Fibroblast of lung (primary cell): ENCODE results near the gene NKAIN2. TPM values are rescaled to one million over a fixed set of nuclear protein-coding genes. Genes with fewer than 3 reads are reported as not detected.

ENCODE experiments used
- DNase-seq, 2 donors: peaks; one replicate each; pipeline versions ENCODE4 v3.0.0 to v3.0.0-alpha.2; 2010; ENCODE audit warnings: low read depth in 2 of 2
- H2AFZ ChIP-seq: 2 replicates; pipeline ENCODE4 v1.5.1; 2012; ENCODE audit warnings: low read length, control low read depth, inconsistent platforms
- H3K27ac ChIP-seq: 2 replicates; pipeline ENCODE4 v1.5.1; 2011; ENCODE audit warnings: low read length, control low read depth; ENCODE audit not compliant: insufficient read depth
- H3K27me3 ChIP-seq: 2 replicates; pipeline ENCODE4 v1.5.1; 2011; ENCODE audit warnings: mild to moderate bottlenecking, low read length; ENCODE audit not compliant: control insufficient read depth, insufficient read depth
- H3K36me3 ChIP-seq: 2 replicates; pipeline ENCODE4 v1.5.1; 2011; ENCODE audit warnings: low read length; ENCODE audit not compliant: control insufficient read depth, insufficient read depth
- H3K4me1 ChIP-seq: 2 replicates; pipeline ENCODE4 v1.5.1; 2011; ENCODE audit warnings: low read length; ENCODE audit not compliant: control insufficient read depth, insufficient read depth; ENCODE audit errors: extremely low read depth
- H3K4me2 ChIP-seq: 2 replicates; pipeline ENCODE4 v1.5.1; 2011; ENCODE audit warnings: low read length, control low read depth; ENCODE audit not compliant: insufficient read depth; ENCODE audit errors: extremely low read depth
- H3K4me3 ChIP-seq, 4 experiments: fragments of 200-600 bp in 1 of 4; sonication (generic) in 1 of 4; replicated peaks in 1 of 4; 2 replicates each; pipeline ENCODE4 v1.5.1; 2011 to 2016; ENCODE audit warnings: low read length in 4 of 4, low read depth in 3 of 4, mild to moderate bottlenecking in 3 of 4, control low read depth in 2 of 4, inconsistent platforms in 1 of 4, mixed read lengths in 1 of 4; ENCODE audit not compliant: insufficient read depth in 1 of 4; ENCODE audit errors: control extremely low read depth in 1 of 4
- H3K79me2 ChIP-seq: 2 replicates; pipeline ENCODE4 v1.5.1; 2012; ENCODE audit warnings: mild to moderate bottlenecking, low read length, inconsistent platforms; ENCODE audit not compliant: control insufficient read depth, insufficient read depth
- H3K9ac ChIP-seq: 2 replicates; pipeline ENCODE4 v1.5.1; 2011; ENCODE audit warnings: mild to moderate bottlenecking, low read length, control low read depth; ENCODE audit not compliant: insufficient read depth
- H3K9me3 ChIP-seq: 2 replicates; pipeline ENCODE4 v1.5.1; 2012; ENCODE audit warnings: low read depth, low read length; ENCODE audit not compliant: control insufficient read depth, insufficient read depth
- H4K20me1 ChIP-seq: 2 replicates; pipeline ENCODE4 v1.5.1; 2011; ENCODE audit warnings: low read length; ENCODE audit not compliant: control insufficient read depth, insufficient read depth; ENCODE audit errors: extremely low read depth
- CTCF ChIP-seq, 2 donors: IDR thresholded peaks in 1 of 2; conservative IDR thresholded peaks in 1 of 2; 1 replicate in 1 of 2; 2 replicates in 1 of 2; pipeline ENCODE4 v1.5.1; 2011 to 2012; ENCODE audit warnings: low read length in 2 of 2, control low read depth in 1 of 2, inconsistent platforms in 1 of 2, low read depth in 1 of 2, mild to moderate bottlenecking in 1 of 2
- EZH2 ChIP-seq: IDR thresholded peaks from 2 replicates; pipeline ENCODE4 v1.5.1; 2012; ENCODE audit warnings: low read length, control low read depth, mild to moderate bottlenecking; ENCODE audit errors: missing control alignments
- polyA plus RNA-seq, 2 donors: library from polyadenylated mRNA; depleted of rRNA in 1 of 2; stranded (reverse) in 1 of 2; unstranded in 1 of 2; fragments of >200 nt; gene quantifications; 2 replicates each; pipeline ENCODE4 v1.2.1, GENCODE V29; 2011 to 2012; ENCODE audit warnings: missing spikeins in 1 of 2
- total RNA-seq: library from RNA; depleted of rRNA; stranded (reverse); fragments of >200 nt; gene quantifications from 2 replicates; pipeline ENCODE4 v1.2.1, GENCODE V29; 2014

Gene NKAIN2
- total and polyA plus RNA-seq, 2 donors (not counting 1 experiment from before 2014, with no cell fraction given): not detected

GRCh38 chr6:124036384-124036783 lies 232.7 kb downstream of the NKAIN2 start:
- no peak overlapping the region for H2AFZ ChIP-seq
- no peaks in the 10 kb centered on the region for H4K20me1 ChIP-seq

GRCh38 chr6:124040655-124041054 lies 237.0 kb downstream of the NKAIN2 start:
- Histone ChIP-seq H3K9me3 (no peaks in the 10 kb centered on the region), H3K4me3 (no peak overlapping the region), H3K36me3 (no peaks in the 10 kb centered on the region), H3K9ac (no peak overlapping the region), H3K27ac (no peak overlapping the region), H3K4me1 (no peaks in the 10 kb centered on the region), H3K27me3 (no peaks in the 10 kb centered on the region), H3K4me2 (no peak overlapping the region), H2AFZ (no peak overlapping the region), H3K79me2 (no peaks in the 10 kb centered on the region), H4K20me1 (no peaks in the 10 kb centered on the region)
- DNase-seq: no peak
- TF ChIP-seq EZH2: no peak
- no peak for TF ChIP-seq CTCF (conservative IDR thresholded peaks at IDR 0.05 in 1 of 2, IDR thresholded peaks at IDR 0.05 in 1 of 2; ENCODE audit: low read depth in 1 of 2, low read length in 2 of 2)

More at GRCh38 chr6:124036384-124036783, 232.7 kb downstream of the NKAIN2 start:
- no peaks in the 10 kb centered on the region for H3K9me3 ChIP-seq
- no peaks in the 10 kb centered on the region for H3K36me3 ChIP-seq
- no peaks in the 10 kb centered on the region for H3K4me1 ChIP-seq
- no peak overlapping the region for H3K27ac ChIP-seq
- H3K4me3 ChIP-seq: no peak overlapping the region
- no peak overlapping the region for H3K9ac ChIP-seq
- no peak overlapping the region for H3K4me2 ChIP-seq
- TF ChIP-seq EZH2 (no peak), CTCF (conservative IDR thresholded peaks at IDR 0.05 in 1 of 2, IDR thresholded peaks at IDR 0.05 in 1 of 2; ENCODE audit: low read depth in 1 of 2, low read length in 2 of 2) (no peak)
- H3K79me2 ChIP-seq: no peaks in the 10 kb centered on the region
- H3K27me3 ChIP-seq: no peaks in the 10 kb centered on the region
- no peak for DNase-seq

GRCh38 chr6:124052120-124052519 lies 248.5 kb downstream of the NKAIN2 start:
- no peaks in the 10 kb centered on the region for H3K27me3 ChIP-seq
- no peaks in the 10 kb centered on the region for H4K20me1 ChIP-seq
- H3K27ac ChIP-seq: no peak overlapping the region
- H3K9me3 ChIP-seq: no peaks in the 10 kb centered on the region
- H3K4me2 ChIP-seq: no peak overlapping the region
- TF ChIP-seq EZH2 (no peak), CTCF (conservative IDR thresholded peaks at IDR 0.05 in 1 of 2, IDR thresholded peaks at IDR 0.05 in 1 of 2; ENCODE audit: low read depth in 1 of 2, low read length in 2 of 2) (no peak)
- H3K4me1 ChIP-seq: no peaks in the 10 kb centered on the region
- H3K9ac ChIP-seq: no peak overlapping the region
- H3K79me2 ChIP-seq: no peaks in the 10 kb centered on the region
- H2AFZ ChIP-seq: no peak overlapping the region
- DNase-seq: no peak
- H3K36me3 ChIP-seq: no peaks in the 10 kb centered on the region
- no peak overlapping the region for H3K4me3 ChIP-seq
